Retinal pigment epithelial cell (primary cell): ENCODE results near the gene RIC8A.

ENCODE experiments used
- DNase-seq: peaks from one replicate; pipeline ENCODE4 v3.0.0-alpha.2; 2010; ENCODE audit warnings: low read depth
- H3K4me3 ChIP-seq: 2 replicates; pipeline ENCODE4 v1.5.1; 2011; ENCODE audit warnings: mild to moderate bottlenecking, low read length, control low read depth, moderate library complexity
- TF ChIP-seq, protein P1 (sequence below): conservative IDR thresholded peaks from 2 replicates; pipeline ENCODE4 v1.5.1; 2011; ENCODE audit warnings: low read depth, low read length, control low read depth, inconsistent platforms

RIC8A gene

DNA sequence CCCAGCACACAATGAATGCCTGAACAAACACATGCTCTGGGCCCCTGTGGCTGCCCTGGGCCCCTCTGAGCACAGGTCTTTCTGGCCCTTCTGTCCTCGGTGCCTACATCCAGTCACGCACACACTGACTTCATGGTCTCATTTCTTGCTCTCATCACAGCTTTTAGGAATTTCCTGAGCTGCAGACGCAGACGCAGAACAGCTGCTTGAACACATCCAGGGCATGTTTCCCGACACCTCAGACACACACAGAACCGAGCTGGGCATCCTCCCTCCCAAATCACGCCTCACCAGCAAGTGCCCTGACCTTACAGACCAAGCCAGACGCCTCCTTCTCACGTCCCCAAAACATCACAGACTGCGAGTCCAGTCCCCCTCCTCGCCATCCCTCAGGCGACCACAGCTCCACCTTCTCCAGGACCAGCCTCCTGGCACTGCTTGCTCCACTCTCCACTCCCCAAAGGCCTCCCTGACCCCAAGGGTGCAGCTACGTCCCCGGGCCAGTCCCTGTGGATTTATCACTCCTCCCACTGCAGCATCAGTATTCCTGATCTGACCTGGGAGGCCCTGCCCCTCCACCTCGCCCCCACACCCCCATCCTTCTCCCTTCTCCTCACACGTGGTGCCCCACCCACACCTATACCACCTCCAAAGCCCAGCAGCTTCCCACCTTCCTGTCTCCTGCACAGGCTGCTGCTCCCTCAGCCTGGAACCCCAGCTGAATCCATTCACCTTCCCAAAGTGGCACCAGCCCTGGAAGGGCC lies 15.7 kb downstream of the RIC8A start:
- TF ChIP-seq, protein P1, sequence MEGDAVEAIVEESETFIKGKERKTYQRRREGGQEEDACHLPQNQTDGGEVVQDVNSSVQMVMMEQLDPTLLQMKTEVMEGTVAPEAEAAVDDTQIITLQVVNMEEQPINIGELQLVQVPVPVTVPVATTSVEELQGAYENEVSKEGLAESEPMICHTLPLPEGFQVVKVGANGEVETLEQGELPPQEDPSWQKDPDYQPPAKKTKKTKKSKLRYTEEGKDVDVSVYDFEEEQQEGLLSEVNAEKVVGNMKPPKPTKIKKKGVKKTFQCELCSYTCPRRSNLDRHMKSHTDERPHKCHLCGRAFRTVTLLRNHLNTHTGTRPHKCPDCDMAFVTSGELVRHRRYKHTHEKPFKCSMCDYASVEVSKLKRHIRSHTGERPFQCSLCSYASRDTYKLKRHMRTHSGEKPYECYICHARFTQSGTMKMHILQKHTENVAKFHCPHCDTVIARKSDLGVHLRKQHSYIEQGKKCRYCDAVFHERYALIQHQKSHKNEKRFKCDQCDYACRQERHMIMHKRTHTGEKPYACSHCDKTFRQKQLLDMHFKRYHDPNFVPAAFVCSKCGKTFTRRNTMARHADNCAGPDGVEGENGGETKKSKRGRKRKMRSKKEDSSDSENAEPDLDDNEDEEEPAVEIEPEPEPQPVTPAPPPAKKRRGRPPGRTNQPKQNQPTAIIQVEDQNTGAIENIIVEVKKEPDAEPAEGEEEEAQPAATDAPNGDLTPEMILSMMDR: no peak
- H3K4me3 ChIP-seq: no peak overlapping the region

DNA sequence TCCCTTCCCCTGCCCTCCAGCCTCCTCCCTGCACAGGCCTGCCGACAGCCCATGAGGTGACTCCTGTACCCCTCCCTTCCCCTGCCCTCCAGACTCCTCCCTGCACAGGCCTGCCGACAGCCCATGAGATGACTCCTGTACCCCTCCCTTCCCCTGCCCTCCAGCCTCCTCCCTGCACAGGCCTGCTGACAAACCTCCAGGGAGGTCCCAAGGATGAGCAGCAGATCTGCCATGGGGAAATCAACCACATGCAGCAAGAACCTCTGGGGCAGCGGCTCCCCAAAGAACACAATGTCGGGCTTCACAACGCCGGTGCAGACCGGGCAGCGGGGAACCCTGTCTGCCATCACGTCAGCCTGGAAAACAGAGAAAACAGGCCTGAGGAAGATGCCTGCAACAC lies 16.4 kb downstream of the RIC8A start:
- no peak for DNase-seq
- TF ChIP-seq, protein P1: no peak
- no peak overlapping the region for H3K4me3 ChIP-seq

More for the DNA sequence above, 15.7 kb downstream of the RIC8A start:
- DNase-seq: no peak

DNA sequence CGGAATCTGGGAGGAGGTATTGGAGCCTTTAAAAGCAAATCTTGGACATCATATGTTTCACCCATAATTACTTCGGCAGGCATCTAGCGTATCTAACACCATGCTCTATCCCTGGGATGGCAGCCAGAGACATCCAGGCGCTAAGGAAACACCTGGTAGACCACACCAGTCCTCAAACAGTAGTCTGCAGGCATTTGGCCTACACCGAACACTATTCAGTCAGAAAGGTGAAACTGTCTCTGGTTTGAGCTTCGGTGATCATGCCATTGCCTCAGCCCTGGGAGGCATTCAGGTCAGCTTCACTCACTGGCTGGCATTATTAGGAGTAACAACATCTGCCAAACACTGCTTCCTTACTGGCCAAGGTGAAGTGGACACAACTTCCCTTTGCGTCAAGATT lies 16.9 kb downstream of the RIC8A start:
- DNase-seq: no peak
- TF ChIP-seq, protein P1: no peak
- no peak overlapping the region for H3K4me3 ChIP-seq

DNA sequence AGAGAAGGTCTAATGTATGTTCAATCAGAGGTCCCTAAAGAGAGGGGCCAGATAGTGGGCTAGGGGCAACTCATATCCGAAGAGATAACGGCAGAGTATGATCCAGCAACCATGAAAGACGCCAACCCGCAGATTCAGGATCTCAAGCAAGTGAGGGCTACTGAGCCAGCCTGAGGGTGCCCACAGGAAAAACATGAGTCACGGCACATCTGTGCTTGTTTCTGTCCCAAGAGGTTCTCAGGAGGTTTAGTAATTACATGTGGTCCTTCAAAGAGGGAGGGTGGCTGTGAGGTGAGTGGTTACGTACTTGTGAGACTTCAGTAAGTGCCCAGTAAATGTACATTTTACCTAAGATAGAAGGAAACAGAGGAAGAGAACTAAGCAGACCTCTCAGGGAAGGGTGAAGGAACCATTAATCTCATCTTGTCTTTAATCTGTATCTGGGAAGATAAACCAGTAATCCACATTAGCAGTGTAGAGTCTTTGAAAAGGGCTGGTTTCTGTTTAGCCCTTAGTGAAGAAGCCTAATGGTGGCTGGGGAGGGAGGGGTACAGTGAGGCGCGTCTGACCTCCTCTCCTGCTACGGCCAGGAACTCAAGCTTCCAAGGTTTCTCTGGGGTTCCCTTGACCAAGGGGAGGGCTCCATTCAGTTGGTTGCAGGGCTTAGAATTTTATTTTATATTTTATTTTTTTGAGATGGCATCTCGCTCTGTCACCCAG lies 18.4 kb downstream of the RIC8A start:
- H3K4me3 ChIP-seq: no peak overlapping the region
- no peak for DNase-seq
- TF ChIP-seq, protein P1: no peak

DNA sequence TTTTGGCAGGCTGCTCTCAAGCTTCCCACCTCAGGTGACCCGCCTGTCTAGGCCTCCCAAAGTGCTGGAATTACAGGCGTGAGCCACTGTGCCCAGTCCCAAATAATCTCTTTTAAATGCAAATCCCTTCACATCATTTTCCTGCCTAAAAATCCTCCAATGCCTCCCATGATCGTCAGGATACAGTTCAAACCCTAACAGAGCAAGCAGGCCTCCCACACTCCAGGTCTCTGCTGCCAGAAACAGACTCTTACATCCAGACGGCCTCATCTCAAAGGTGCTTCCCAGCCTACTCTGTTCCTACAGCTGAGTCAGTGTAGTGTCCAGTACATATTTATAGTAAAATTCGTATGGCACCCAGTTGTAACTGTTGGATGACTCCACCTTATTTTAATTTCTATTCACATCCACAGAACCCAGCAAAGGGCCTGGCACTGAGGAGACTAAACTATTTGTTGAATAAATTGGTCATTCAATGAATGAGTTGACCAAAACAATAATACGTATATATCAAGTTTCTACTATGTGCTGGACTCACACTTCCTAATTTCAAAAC lies 20.4 kb downstream of the RIC8A start:
- DNase-seq: no peak
- no peak overlapping the region for H3K4me3 ChIP-seq
- TF ChIP-seq, protein P1: no peak

DNA sequence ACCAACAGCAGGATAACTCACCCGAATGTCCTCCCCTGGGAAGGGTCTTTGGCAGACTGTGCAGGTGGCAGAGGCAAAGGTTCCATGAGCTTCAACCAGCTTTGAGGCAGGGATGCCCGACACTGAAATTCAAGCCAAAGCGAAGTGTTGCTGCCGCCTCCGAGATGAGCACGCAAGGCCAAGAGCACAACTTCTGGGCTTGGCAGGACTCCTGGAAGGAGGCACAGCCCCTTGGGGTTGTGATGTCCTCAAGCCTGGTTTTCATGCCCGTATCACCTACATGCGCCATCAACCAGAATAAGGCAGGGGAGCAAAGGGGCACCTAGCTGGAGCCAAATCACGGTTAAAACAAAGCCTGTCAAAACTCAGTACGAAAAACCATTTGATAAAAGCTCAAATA lies 22.9 kb downstream of the RIC8A start:
- no peak for DNase-seq
- no peak overlapping the region for H3K4me3 ChIP-seq
- TF ChIP-seq, protein P1: no peak
